H1 (cell line): ENCODE data around the gene ARHGAP8. TPM values are rescaled to one million over a fixed set of nuclear protein-coding genes. Genes with fewer than 3 reads are reported as not detected.

Source experiments
- CTCF ChIA-PET: fragments of 300-600 bp; sonication (Branson Sonifier 250); formaldehyde crosslinking; loops from one replicate; lab custom pipeline; 2021; ENCODE audit not compliant: partially characterized antibody; lab: Charles Lee
- POLR2A ChIA-PET: fragments of 300-600 bp; sonication (Branson Sonifier 250); formaldehyde crosslinking; loops from one replicate; lab custom pipeline; 2021; ENCODE audit warnings: inconsistent platforms; ENCODE audit not compliant: partially characterized antibody; lab: Charles Lee
- DNase-seq, 2 experiments: peaks; one replicate each; pipeline versions ENCODE4 v3.0.0 to v3.0.0-alpha.2; 2010 to 2022; ENCODE audit warnings: low spot score in 2 of 2, low read depth in 1 of 2, mixed read lengths in 1 of 2
- FAIRE-seq: peaks from 2 replicates; lab custom pipeline; 2011; peaks lifted over from hg19 to GRCh38; lab: Jason Lieb, UNC
- H2AFZ ChIP-seq: 2 replicates; pipeline ENCODE4 v1.8.1; 2012; ENCODE audit warnings: low read length, inconsistent platforms
- H2AK5ac ChIP-seq: 2 replicates; pipeline ENCODE4 v1.6.1; 2013; ENCODE audit warnings: low read depth, low read length
- H2BK120ac ChIP-seq: replicated peaks from 2 replicates; pipeline ENCODE3; 2013; ENCODE audit warnings: low read depth, low read length, inconsistent platforms
- H2BK12ac ChIP-seq: 2 replicates; pipeline ENCODE4 v1.6.1; 2013; ENCODE audit warnings: low read depth, low read length
- H2BK15ac ChIP-seq: 2 replicates; pipeline ENCODE4 v1.6.1; 2013; ENCODE audit warnings: low read length
- H2BK20ac ChIP-seq: 2 replicates; pipeline ENCODE4 v1.6.1; 2013; ENCODE audit warnings: low read length
- H2BK5ac ChIP-seq: 2 replicates; pipeline ENCODE4 v1.6.1; 2013; ENCODE audit warnings: low read depth, low read length
- H3K14ac ChIP-seq: 2 replicates; pipeline ENCODE4 v1.6.1; 2013; ENCODE audit warnings: inconsistent platforms; ENCODE audit not compliant: insufficient read length
- H3K18ac ChIP-seq: 2 replicates; pipeline ENCODE4 v1.6.1; 2013; ENCODE audit warnings: low read length; ENCODE audit errors: extremely low read depth
- H3K23ac ChIP-seq: 2 replicates; pipeline ENCODE4 v1.6.1; 2013; ENCODE audit warnings: inconsistent platforms; ENCODE audit not compliant: insufficient read length
- H3K23me2 ChIP-seq: 2 replicates; pipeline ENCODE4 v1.6.1; 2013; ENCODE audit warnings: low read depth, low read length
- H3K27ac ChIP-seq: 2 replicates; pipeline ENCODE4 v1.6.1; 2011; ENCODE audit warnings: low read depth, low read length, inconsistent platforms
- H3K27me3 ChIP-seq, 4 experiments: replicated peaks in 1 of 4; 1 replicate in 1 of 4; 2 replicates in 3 of 4; pipeline versions ENCODE4 v1.6.1 to v1.8.1; 2011 to 2013; ENCODE audit warnings: low read length in 3 of 4, mild to moderate bottlenecking in 3 of 4, inconsistent platforms in 2 of 4, mixed read lengths in 2 of 4, moderate library complexity in 1 of 4; ENCODE audit not compliant: control insufficient read depth in 3 of 4, insufficient read depth in 3 of 4; ENCODE audit errors: extremely low read depth in 1 of 4
- H3K36me3 ChIP-seq, 4 experiments: 2 replicates each; pipeline versions ENCODE4 v1.6.1 to v1.8.1; 2011 to 2013; ENCODE audit warnings: mild to moderate bottlenecking in 4 of 4, low read length in 3 of 4, moderate library complexity in 2 of 4, control low read depth in 1 of 4, inconsistent platforms in 1 of 4; ENCODE audit not compliant: insufficient read depth in 4 of 4, control insufficient read depth in 2 of 4
- H3K4ac ChIP-seq: replicated peaks from 2 replicates; pipeline ENCODE3; 2013; ENCODE audit warnings: low read length, low read depth, mixed read lengths, inconsistent platforms; ENCODE audit not compliant: insufficient read length
- H3K4me1 ChIP-seq, 4 experiments: replicated peaks in 1 of 4; 1 replicate in 1 of 4; 2 replicates in 3 of 4; pipeline versions ENCODE4 v1.6.1 to v1.8.1; 2011 to 2013; ENCODE audit warnings: low read length in 3 of 4, inconsistent platforms in 2 of 4, mixed read lengths in 1 of 4; ENCODE audit not compliant: insufficient read depth in 4 of 4, control insufficient read depth in 3 of 4
- H3K4me2 ChIP-seq, 2 experiments: 2 replicates each; pipeline versions ENCODE4 v1.6.1 to v1.8.1; 2011 to 2013; ENCODE audit warnings: low read depth in 2 of 2, low read length in 2 of 2, control low read depth in 1 of 2, inconsistent platforms in 1 of 2, mild to moderate bottlenecking in 1 of 2; ENCODE audit not compliant: insufficient read depth in 1 of 2
- H3K4me3 ChIP-seq, 4 experiments: fragments of 200-600, 300-600 bp in 1 of 4; sonication (generic), shearing (Covaris generic), sonication (Bioruptor Twin) in 1 of 4; 2 replicates each; pipeline versions ENCODE4 v1.5.1 to v1.8.1; 2011 to 2016; ENCODE audit warnings: low read length in 4 of 4, low read depth in 3 of 4, control low read depth in 2 of 4, inconsistent platforms in 2 of 4, mild to moderate bottlenecking in 2 of 4, mixed read lengths in 1 of 4, moderate library complexity in 1 of 4; ENCODE audit not compliant: insufficient read depth in 2 of 4; ENCODE audit errors: extremely low read depth in 1 of 4
- H3K56ac ChIP-seq: replicated peaks from 2 replicates; pipeline ENCODE3; 2013; ENCODE audit warnings: low read depth, mild to moderate bottlenecking, mixed read lengths, low read length, inconsistent platforms; ENCODE audit not compliant: insufficient read length
- H3K79me1 ChIP-seq: 2 replicates; pipeline ENCODE4 v1.6.1; 2013; ENCODE audit warnings: low read depth, low read length, control low read depth
- H3K79me2 ChIP-seq, 2 experiments: 2 replicates each; pipeline versions ENCODE4 v1.6.1 to v1.8.1; 2012 to 2013; ENCODE audit warnings: low read length in 2 of 2, mild to moderate bottlenecking in 2 of 2, inconsistent platforms in 1 of 2; ENCODE audit not compliant: insufficient read depth in 2 of 2, control insufficient read depth in 1 of 2
- H3K9ac ChIP-seq, 4 experiments: replicated peaks in 1 of 4; 1 replicate in 1 of 4; 2 replicates in 3 of 4; pipeline versions ENCODE4 v1.6.1 to v1.8.1; 2011 to 2013; ENCODE audit warnings: low read depth in 3 of 4, low read length in 3 of 4, control low read depth in 2 of 4, mild to moderate bottlenecking in 2 of 4, moderate library complexity in 2 of 4, inconsistent platforms in 1 of 4; ENCODE audit errors: extremely low read depth in 1 of 4
- H3K9me3 ChIP-seq, 2 experiments: 2 replicates each; pipeline versions ENCODE4 v1.6.1 to v1.8.1; 2012 to 2013; ENCODE audit warnings: mild to moderate bottlenecking in 2 of 2, moderate library complexity in 2 of 2, control low read depth in 1 of 2, inconsistent platforms in 1 of 2, low read depth in 1 of 2, low read length in 1 of 2, mixed read lengths in 1 of 2; ENCODE audit not compliant: insufficient read depth in 2 of 2
- H4K20me1 ChIP-seq, 2 experiments: replicated peaks in 1 of 2; 2 replicates each; pipeline versions ENCODE3 to v1.8.1; 2011 to 2013; ENCODE audit warnings: inconsistent platforms in 2 of 2, low read length in 2 of 2, mild to moderate bottlenecking in 1 of 2; ENCODE audit not compliant: insufficient read depth in 2 of 2, control insufficient read depth in 1 of 2
- H4K5ac ChIP-seq: 2 replicates; pipeline ENCODE4 v1.6.1; 2013; ENCODE audit warnings: low read length, low read depth, mixed read lengths, inconsistent platforms; ENCODE audit not compliant: insufficient read length
- H4K8ac ChIP-seq: 2 replicates; pipeline ENCODE4 v1.8.0; 2013; ENCODE audit warnings: mild to moderate bottlenecking, moderate library complexity, low read length, inconsistent platforms; ENCODE audit not compliant: insufficient read depth; ENCODE audit errors: extremely low read depth
- H4K91ac ChIP-seq: replicated peaks from 2 replicates; pipeline ENCODE3; 2013; ENCODE audit warnings: low read length, mixed read lengths, inconsistent platforms; ENCODE audit not compliant: insufficient read length
- ATF2 ChIP-seq: IDR thresholded peaks from 2 replicates; pipeline ENCODE4 v1.6.1; 2012; ENCODE audit warnings: low read length, inconsistent platforms
- BCL11A ChIP-seq, 2 experiments: IDR thresholded peaks; one replicate each; pipeline ENCODE4 v1.6.1; 2011; ENCODE audit warnings: low read depth in 2 of 2, low read length in 2 of 2, mild to moderate bottlenecking in 2 of 2
- CEBPB ChIP-seq: IDR thresholded peaks from 2 replicates; pipeline ENCODE4 v1.6.1; 2012; ENCODE audit warnings: low read depth, low read length
- GTF2F1 ChIP-seq: IDR thresholded peaks from 2 replicates; pipeline ENCODE4 v1.6.1; 2012; ENCODE audit warnings: low read depth, low read length, improper control_type of control experiment, borderline replicate concordance
- HDAC6 ChIP-seq: IDR thresholded peaks from one replicate; pipeline ENCODE4 v1.7.1; 2012; ENCODE audit warnings: low read depth, mild to moderate bottlenecking, inconsistent platforms, low read length, moderate library complexity
- KDM1A ChIP-seq: fragments of 200-600, 300-600 bp; sonication (generic); IDR thresholded peaks from 2 replicates; pipeline ENCODE4 v1.7.1; 2016; ENCODE audit warnings: mild to moderate bottlenecking, low read length, borderline replicate concordance
- MAFK ChIP-seq: IDR thresholded peaks from 2 replicates; pipeline ENCODE4 v1.6.1; 2012; ENCODE audit warnings: low read depth, mild to moderate bottlenecking, improper control_type of control experiment, low read length
- NRF1 ChIP-seq: IDR thresholded peaks from 2 replicates; pipeline ENCODE4 v1.6.1; 2011; ENCODE audit warnings: mild to moderate bottlenecking, low read depth, low read length, improper control_type of control experiment
- SP1 ChIP-seq: IDR thresholded peaks from 2 replicates; pipeline ENCODE4 v1.6.1; 2011; ENCODE audit warnings: low read depth, low read length
- TBP ChIP-seq: IDR thresholded peaks from 2 replicates; pipeline ENCODE4 v1.6.1; 2011; ENCODE audit warnings: low read depth, low read length, improper control_type of control experiment
- YY1 ChIP-seq: IDR thresholded peaks from 2 replicates; pipeline ENCODE4 v1.6.1; 2011; ENCODE audit warnings: low read depth, mild to moderate bottlenecking, low read length
- WGBS, 2 experiments: shearing (Covaris generic) in 1 of 2; methylation state at CpG; one replicate each; pipeline versions ENCODE4 v1.1.6 to v1.1.7; 2013 to 2015; ENCODE audit warnings: low lambda C conversion rate in 2 of 2, mixed read lengths in 2 of 2, inconsistent platforms in 1 of 2, low coverage in 1 of 2, missing lambda C conversion rate in 1 of 2; ENCODE audit not compliant: insufficient replicate concordance in 2 of 2, insufficient coverage in 1 of 2, insufficient read length in 1 of 2; ENCODE audit errors: extremely low coverage in 1 of 2, missing lambda C conversion rate in 1 of 2; 5-methylcytosine and 5-hydroxymethylcytosine counted together
- polyA plus RNA-seq, 7 experiments: library from polyadenylated mRNA; depleted of rRNA in 3 of 7; stranded (reverse) in 5 of 7; unstranded in 2 of 7; fragments of >200 nt in 5 of 7; fragments of 200-250 nt in 2 of 7; gene quantifications; 1 replicate in 5 of 7; 2 replicates in 1 of 7; 4 replicates in 1 of 7; pipeline versions ENCODE4 v1.2.1 to v1.2.3, GENCODE V29; 2011 to 2013; ENCODE audit warnings: missing spikeins in 2 of 7, mixed read lengths in 2 of 7
- total RNA-seq: library from RNA; stranded (reverse); fragmentation: NEBNext Ultra II Directional; extraction: Animal tissue kit (Norgen Biotek cat#: 25700); gene quantifications from 2 replicates; pipeline ENCODE4 v1.2.1, GENCODE V29; 2021
- TF ChIP-seq, protein P1 (sequence below): IDR thresholded peaks from 2 replicates; pipeline ENCODE4 v1.6.1; 2011; ENCODE audit warnings: low read length, improper control_type of control experiment

ARHGAP8 gene
- total and polyA plus RNA-seq, 2 of the 8 experiments (the other 6 are each of a cell fraction or from before 2014, with no cell fraction given) = 35.6 to 47.7 TPM

GRCh38 chr22:44876921-44877320 lies 124.5 kb downstream of the ARHGAP8 start:
- no peak overlapping the region for H2AFZ ChIP-seq
- H3K23me2 ChIP-seq = no peaks in the 10 kb centered on the region
- no peaks in the 10 kb centered on the region for H3K4me1 ChIP-seq
- no peak overlapping the region for H3K14ac ChIP-seq
- no peaks in the 10 kb centered on the region for H4K20me1 ChIP-seq
- no peak overlapping the region for H3K4me2 ChIP-seq
- DNase-seq (no peak), FAIRE-seq (no peak)
- H3K9me3 ChIP-seq = peaks cover 2 to 12% of the 10 kb centered on the region in 2 experiments
- no peak overlapping the region for H4K5ac ChIP-seq
- no peak overlapping the region for H3K27ac ChIP-seq
- H3K79me2 ChIP-seq = no peaks in the 10 kb centered on the region
- H3K36me3 ChIP-seq = peaks cover 2 to 16% (median 5%) of the 10 kb centered on the region in 4 experiments; a peak in 5 of 8 replicates
- no peaks in the 10 kb centered on the region; the same call in 1 of the 2 replicates for H3K79me1 ChIP-seq
- H4K8ac ChIP-seq = no peak overlapping the region
- H3K4me3 ChIP-seq = no peak overlapping the region
- ChIA-PET POLR2A (interaction anchor here (0.6 kb wide), 1 partner anchor 227 kb away, joined by 3 read pairs; no protein-coding TSS in a partner anchor), CTCF (no interaction called here)
- no peak overlapping the region for H2AK5ac ChIP-seq
- H3K18ac ChIP-seq = no peak overlapping the region
- 95% methylated on average over 4 of the region's 4 CpGs; no CpG with 5 or more reads in 1 of the 2 experiments for WGBS, 2 experiments
- H3K9ac ChIP-seq = no peak overlapping the region
- H2BK12ac ChIP-seq = no peak overlapping the region
- H2BK5ac ChIP-seq = no peak overlapping the region
- H2BK20ac ChIP-seq = no peak overlapping the region
- H2BK120ac ChIP-seq = no peak overlapping the region
- no peak overlapping the region for H3K23ac ChIP-seq
- no peaks in the 10 kb centered on the region for H3K27me3 ChIP-seq
- no peak overlapping the region for H2BK15ac ChIP-seq
- H4K91ac ChIP-seq = no peak overlapping the region
- no peak overlapping the region for H3K4ac ChIP-seq
- no peak overlapping the region for H3K56ac ChIP-seq
- no peak for TF ChIP-seq NRF1
- TF ChIP-seq GTF2F1 = no peak
- no peak for TF ChIP-seq MAFK
- TF ChIP-seq CEBPB = no peak
- TF ChIP-seq SP1 = no peak
- no peak for TF ChIP-seq BCL11A (IDR thresholded peaks at IDR 0.05; ENCODE audit: low read depth in 2 of 2, low read length in 2 of 2)
- TF ChIP-seq HDAC6 = no peak
- TF ChIP-seq, protein P1, sequence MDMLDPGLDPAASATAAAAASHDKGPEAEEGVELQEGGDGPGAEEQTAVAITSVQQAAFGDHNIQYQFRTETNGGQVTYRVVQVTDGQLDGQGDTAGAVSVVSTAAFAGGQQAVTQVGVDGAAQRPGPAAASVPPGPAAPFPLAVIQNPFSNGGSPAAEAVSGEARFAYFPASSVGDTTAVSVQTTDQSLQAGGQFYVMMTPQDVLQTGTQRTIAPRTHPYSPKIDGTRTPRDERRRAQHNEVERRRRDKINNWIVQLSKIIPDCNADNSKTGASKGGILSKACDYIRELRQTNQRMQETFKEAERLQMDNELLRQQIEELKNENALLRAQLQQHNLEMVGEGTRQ = no peak
- no peak for TF ChIP-seq TBP
- no peak for TF ChIP-seq YY1
- no peak for TF ChIP-seq ATF2
- TF ChIP-seq KDM1A = no peak
